GM12873 (cell line): Measurements from ENCODE around the gene HLCS.

ENCODE experiments used
- TF ChIP-seq, protein P1 (sequence below): IDR thresholded peaks from 2 replicates; pipeline ENCODE4 v1.5.1; 2012; ENCODE audit warnings: low read depth, mild to moderate bottlenecking, moderate library complexity, low read length, control low read depth; ENCODE audit not compliant: insufficient read depth; ENCODE audit errors: missing control alignments

Gene HLCS

DNA sequence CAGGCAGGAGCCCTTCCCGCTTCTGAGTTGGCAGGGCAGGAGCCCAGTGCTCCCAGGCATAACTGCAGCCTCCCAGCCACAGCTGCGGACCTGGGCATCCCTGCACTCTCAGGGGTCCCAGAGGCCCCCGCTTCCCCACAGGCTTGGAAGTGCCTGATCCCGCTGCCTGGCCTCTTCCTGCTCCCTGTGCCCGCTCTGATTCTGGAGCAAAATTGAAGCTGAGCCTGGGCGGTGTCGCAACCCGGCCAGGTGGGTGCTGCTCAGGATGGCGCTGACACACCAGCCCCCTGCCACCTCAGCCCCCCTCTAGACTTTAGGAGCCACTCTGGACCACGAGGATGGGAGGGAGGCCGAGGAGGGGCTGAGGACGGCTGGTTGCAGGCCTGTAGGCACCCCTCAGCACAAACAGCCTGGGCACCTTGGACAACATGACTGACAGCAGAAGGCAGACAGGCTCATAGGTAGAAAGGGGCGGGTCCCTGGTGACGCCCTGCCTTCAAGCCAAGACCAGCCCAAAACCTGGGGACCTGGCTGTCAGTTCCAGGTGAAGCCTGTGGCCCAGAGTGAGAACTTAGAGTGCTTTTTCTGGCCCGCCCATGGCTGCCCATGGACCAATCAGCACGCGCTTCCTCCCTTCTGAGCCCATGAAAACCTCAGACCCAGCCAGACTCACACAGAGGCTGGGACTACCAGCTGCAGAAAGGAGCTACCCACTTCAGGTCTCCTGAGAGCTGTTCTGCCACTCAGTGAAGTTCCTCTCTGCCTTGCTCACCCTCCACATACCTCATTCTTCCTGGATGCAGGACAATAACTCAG is 7.2 kb downstream of the HLCS start:
- TF ChIP-seq, protein P1, sequence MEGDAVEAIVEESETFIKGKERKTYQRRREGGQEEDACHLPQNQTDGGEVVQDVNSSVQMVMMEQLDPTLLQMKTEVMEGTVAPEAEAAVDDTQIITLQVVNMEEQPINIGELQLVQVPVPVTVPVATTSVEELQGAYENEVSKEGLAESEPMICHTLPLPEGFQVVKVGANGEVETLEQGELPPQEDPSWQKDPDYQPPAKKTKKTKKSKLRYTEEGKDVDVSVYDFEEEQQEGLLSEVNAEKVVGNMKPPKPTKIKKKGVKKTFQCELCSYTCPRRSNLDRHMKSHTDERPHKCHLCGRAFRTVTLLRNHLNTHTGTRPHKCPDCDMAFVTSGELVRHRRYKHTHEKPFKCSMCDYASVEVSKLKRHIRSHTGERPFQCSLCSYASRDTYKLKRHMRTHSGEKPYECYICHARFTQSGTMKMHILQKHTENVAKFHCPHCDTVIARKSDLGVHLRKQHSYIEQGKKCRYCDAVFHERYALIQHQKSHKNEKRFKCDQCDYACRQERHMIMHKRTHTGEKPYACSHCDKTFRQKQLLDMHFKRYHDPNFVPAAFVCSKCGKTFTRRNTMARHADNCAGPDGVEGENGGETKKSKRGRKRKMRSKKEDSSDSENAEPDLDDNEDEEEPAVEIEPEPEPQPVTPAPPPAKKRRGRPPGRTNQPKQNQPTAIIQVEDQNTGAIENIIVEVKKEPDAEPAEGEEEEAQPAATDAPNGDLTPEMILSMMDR, result no peak

DNA sequence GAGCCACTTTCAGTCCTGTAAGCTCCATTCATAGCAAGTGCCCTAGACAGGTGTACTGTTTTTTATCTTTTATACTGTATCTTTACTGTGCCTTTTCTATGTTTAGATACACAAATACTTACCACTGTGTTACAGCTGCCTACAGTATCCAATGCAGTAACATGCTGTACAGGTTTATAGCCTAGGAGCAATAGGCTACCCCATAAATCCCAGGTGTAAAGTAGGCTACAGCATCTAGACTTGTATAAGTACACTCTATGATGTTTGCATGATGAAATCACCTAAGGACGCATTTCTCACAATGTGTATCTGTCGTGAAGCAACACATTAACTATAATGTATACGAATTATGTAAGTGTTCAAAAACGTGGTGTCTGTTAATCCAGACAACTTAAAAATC is 10.7 kb downstream of the HLCS start:
- TF ChIP-seq, protein P1, result no peak

DNA sequence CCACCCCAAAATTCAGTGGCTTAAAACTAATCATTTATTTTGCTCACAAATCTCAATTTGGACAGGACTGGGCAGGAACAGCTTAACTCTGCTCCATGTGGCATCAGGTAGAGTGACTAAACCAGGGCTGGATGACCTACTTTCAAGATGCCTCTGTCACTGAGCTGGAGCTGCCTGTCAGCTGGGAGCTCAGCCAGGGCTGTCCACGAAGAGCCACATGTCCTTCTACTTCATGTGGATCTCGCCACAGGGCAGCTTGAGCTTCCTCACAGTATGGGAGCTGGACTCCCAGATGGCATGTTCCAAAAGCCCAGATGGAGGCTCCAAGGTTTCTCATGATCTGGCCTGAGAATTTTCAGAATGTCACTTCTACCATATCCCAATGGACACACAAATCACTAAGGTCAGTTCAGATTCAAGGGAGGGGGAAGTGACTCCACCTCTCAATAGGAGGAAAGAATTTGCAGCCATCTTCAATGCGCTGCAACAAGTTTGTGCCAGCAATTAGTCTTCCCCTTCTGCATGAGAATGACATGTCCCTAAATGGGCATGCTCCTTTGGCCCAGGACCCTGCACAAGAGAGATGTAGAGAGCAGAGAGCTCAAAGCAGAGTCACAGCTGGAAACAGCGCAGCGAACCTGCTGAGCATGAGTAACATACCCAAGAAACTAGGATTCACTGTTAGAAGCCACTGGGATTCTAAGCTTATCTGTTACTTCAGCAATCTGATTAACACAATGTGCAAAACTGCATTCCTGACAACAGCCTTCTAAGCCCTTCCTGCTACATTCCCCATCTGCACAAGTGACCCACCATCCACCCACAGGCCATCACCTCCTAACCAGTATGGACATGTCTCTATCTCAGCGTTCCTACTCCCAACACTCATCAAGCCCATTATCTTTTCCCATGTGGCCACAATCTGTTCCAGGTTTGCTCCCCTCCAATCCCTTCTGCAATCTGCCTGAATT is 17.0 kb downstream of the HLCS start:
- TF ChIP-seq, protein P1, result no peak

DNA sequence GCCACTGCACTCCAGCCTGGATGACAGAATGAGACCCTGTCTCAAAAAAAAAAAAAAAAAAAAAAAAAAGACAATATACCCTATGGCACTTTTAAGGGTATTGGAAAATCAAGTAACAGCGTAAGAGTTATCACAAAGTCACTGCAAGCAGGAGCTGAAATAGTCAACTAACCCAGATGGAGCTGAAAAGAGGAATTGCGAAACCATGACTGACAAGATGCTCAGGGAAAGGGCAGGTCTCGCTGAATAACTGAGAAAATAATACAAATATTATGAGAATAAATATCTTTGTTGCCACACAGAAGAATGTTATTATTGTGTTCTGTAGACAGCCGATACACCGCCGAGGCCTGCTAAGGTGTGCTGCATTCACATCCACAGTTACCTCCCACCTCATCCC is 17.8 kb downstream of the HLCS start:
- TF ChIP-seq, protein P1, result no peak

DNA sequence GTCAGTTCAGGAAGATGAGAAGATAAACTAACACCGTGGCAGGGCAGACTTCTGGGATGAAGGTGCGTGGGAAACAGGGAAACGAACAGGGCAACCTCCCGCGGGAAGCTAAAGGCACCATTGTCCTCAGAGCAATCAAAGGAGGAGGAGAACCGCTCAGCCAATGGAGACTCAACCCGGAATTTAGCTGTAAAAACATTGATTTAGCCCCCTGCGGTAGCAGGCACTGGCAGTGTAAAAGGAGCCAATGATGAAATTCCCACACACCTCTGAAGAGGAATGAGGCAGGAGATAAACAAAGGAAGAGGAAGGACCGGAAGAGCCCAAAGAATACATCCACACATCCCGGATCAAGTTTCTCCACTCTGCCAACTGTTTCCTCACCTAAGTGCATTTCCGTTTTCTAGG is 19.5 kb downstream of the HLCS start:
- TF ChIP-seq, protein P1, result no peak

DNA sequence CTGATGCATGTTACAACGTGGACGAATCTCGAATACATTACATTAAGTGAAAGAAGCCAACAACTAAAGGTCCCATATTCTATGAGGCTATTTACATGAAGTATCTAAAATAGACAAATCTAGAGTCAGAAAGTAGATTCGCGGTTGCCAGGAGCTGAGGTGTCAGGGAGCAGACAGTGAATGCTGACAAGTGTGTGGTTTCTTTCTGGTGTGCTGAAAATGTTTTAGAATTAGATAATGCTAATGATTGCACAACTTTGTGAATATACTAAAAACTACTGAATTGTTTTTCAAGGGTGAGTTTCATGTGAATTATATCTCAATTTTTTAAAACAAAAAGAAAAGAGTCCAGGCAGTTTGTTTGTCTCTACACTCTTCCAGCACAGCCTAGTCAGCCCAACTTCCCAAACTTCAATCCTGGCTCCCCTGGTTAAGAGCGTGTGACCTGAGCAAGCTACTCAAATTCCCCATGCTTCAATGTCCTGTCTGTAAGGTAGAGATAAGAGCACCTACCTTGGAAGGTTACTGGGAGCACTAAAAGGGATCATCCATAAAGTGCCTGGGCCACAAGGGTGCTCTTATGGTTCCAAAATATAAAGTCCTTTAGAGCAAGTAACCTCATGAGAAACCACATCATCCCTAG is 20.9 kb downstream of the HLCS start:
- TF ChIP-seq, protein P1, result no peak

DNA sequence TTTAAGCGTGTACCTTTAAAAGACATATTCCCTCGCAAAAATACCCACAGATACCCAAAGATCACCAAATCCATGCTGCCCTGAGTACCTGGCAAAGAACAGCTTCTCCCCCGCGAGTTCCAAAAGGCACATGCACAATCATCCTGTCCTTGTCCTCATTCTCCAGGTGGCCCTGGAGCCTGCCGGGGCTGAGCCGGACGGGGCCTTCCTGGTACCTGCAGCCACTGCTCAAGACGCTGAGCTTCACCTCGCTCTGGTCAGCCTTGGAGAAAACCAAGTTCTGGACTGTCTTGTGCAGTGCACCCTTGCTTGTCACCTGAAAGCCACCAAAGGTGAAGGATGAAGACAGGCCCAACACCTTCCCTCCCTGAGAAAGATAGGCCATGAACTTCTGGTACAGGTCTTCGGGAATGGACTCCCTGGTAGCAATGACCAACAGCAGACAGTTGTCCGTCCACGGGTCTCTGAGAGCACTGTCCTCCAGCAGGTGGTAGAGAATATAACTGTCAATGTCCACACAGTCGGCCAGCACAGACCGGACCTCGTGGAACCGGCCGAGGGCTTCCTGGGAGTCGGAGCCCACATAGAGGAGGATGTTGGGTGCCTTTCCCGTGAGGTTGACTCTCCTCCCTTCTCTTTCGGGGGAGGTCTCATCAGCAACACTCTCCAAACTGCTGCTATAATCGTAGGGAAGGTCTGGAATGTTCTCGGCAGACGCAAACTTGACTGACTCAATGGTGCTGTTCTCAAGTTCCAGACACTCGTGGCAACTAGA is 29.9 kb downstream of the HLCS start:
- TF ChIP-seq, protein P1, result no peak
